Progenitor cell of endocrine pancreas (in vitro differentiated cells): ENCODE data around the gene DAAM2. TPM values are rescaled to one million over a fixed set of nuclear protein-coding genes. Genes with fewer than 3 reads are reported as not detected.

ENCODE experiments used
- DNase-seq: peaks from one replicate; pipeline ENCODE4 v3.0.0; 2021; ENCODE audit warnings: low spot score; ENCODE audit not compliant: unreplicated experiment
- H3K27ac Mint-ChIP-seq: 2 replicates; pipeline ENCODE4 v1.8.0; 2021; ENCODE audit warnings: mild to moderate bottlenecking, moderate library complexity, mixed read lengths
- H3K27me3 Mint-ChIP-seq: 2 replicates; pipeline ENCODE4 v1.8.0; 2021; ENCODE audit warnings: mixed read lengths
- H3K36me3 Mint-ChIP-seq: 2 replicates; pipeline ENCODE4 v1.8.0; 2022; ENCODE audit warnings: mixed read lengths; ENCODE audit not compliant: insufficient read depth
- H3K4me1 Mint-ChIP-seq: 2 replicates; pipeline ENCODE4 v1.8.0; 2021; ENCODE audit warnings: low read depth, mixed read lengths
- H3K4me3 Mint-ChIP-seq: 2 replicates; pipeline ENCODE4 v1.8.0; 2021; ENCODE audit warnings: low read depth, mild to moderate bottlenecking, moderate library complexity, mixed read lengths
- H3K9me3 Mint-ChIP-seq: 2 replicates; pipeline ENCODE4 v1.8.0; 2021; ENCODE audit warnings: low read depth, mixed read lengths
- CTCF ChIP-seq: fragments of 200-600 bp; sonication (generic); IDR thresholded peaks from one replicate; pipeline ENCODE4 v1.5.0; 2021; ENCODE audit warnings: antibody characterized with exemption, mild to moderate bottlenecking; ENCODE audit not compliant: unreplicated experiment
- total RNA-seq: library from RNA; stranded (reverse); gene quantifications from 2 replicates; pipeline ENCODE4 v1.2.1, GENCODE V29; 2021

Gene DAAM2
- total RNA-seq, 1 donor from 2014 or later = 6.3 TPM

GRCh38 chr6:39812496-39812852 lies 20.3 kb downstream of the DAAM2 start:
- no peak for DNase-seq
- H3K4me1 Mint-ChIP-seq = peaks cover 7% of the 10 kb centered on the region
- no peak for TF ChIP-seq CTCF
- H3K9me3 Mint-ChIP-seq = no peaks in the 10 kb centered on the region
- H3K27ac Mint-ChIP-seq = no peak overlapping the region
- peaks cover 6% of the 10 kb centered on the region for H3K27me3 Mint-ChIP-seq
- H3K4me3 Mint-ChIP-seq = no peak overlapping the region
- no peaks in the 10 kb centered on the region for H3K36me3 Mint-ChIP-seq

- no peaks in the 10 kb centered on the region for H3K9me3 Mint-ChIP-seq
- H3K27ac Mint-ChIP-seq = no peak overlapping the region
- TF ChIP-seq CTCF = no peak
Observed at GRCh38 chr6:39812853-39813533, 20.8 kb downstream of the DAAM2 start.

GRCh38 chr6:39814236-39814635 lies 22.1 kb downstream of the DAAM2 start:
- DNase-seq = no peak
- H3K36me3 Mint-ChIP-seq = no peaks in the 10 kb centered on the region
- H3K27ac Mint-ChIP-seq = no peak overlapping the region
- H3K9me3 Mint-ChIP-seq = no peaks in the 10 kb centered on the region
- no peak for TF ChIP-seq CTCF
- H3K4me3 Mint-ChIP-seq = no peak overlapping the region
- peaks cover 3% of the 10 kb centered on the region for H3K4me1 Mint-ChIP-seq
- peaks cover 6% of the 10 kb centered on the region for H3K27me3 Mint-ChIP-seq

More at GRCh38 chr6:39812853-39813533, 20.8 kb downstream of the DAAM2 start:
- peaks cover 7% of the 10 kb centered on the region for H3K4me1 Mint-ChIP-seq
- H3K4me3 Mint-ChIP-seq = no peak overlapping the region
- H3K36me3 Mint-ChIP-seq = no peaks in the 10 kb centered on the region
- H3K27me3 Mint-ChIP-seq = peaks cover 6% of the 10 kb centered on the region
- DNase-seq = no peak

GRCh38 chr6:39815356-39815755 lies 23.2 kb downstream of the DAAM2 start:
- Mint-ChIP-seq H3K4me1 (peaks cover 3% of the 10 kb centered on the region), H3K36me3 (no peaks in the 10 kb centered on the region), H3K27ac (no peak overlapping the region), H3K9me3 (no peaks in the 10 kb centered on the region), H3K4me3 (no peak overlapping the region), H3K27me3 (peaks cover 6% of the 10 kb centered on the region)
- no peak for DNase-seq
- TF ChIP-seq CTCF = no peak

GRCh38 chr6:39816747-39817146 lies 24.6 kb downstream of the DAAM2 start:
- no peak for TF ChIP-seq CTCF
- H3K4me1 Mint-ChIP-seq = peaks cover 3% of the 10 kb centered on the region
- no peaks in the 10 kb centered on the region for H3K36me3 Mint-ChIP-seq
- DNase-seq = no peak
- no peaks in the 10 kb centered on the region for H3K9me3 Mint-ChIP-seq
- H3K27ac Mint-ChIP-seq = no peak overlapping the region
- no peak overlapping the region for H3K4me3 Mint-ChIP-seq
- peaks cover 3% of the 10 kb centered on the region for H3K27me3 Mint-ChIP-seq
